MM.1S (cell line): ENCODE data around the gene ACTL6A.

Experiments used
- DNase-seq: peaks from one replicate; pipeline ENCODE4 v3.0.0-alpha.2; 2015
- H2AFZ ChIP-seq: fragments of 300-600 bp; sonication (generic); 2 replicates; pipeline ENCODE4 v1.6.0; 2016; ENCODE audit warnings: antibody characterized with exemption, low read length
- H3F3A ChIP-seq: fragments of 300-600 bp; sonication (generic); 2 replicates; pipeline ENCODE4 v1.6.1; 2016; ENCODE audit warnings: mild to moderate bottlenecking, antibody characterized with exemption, low read length, moderate library complexity, mixed read lengths; ENCODE audit not compliant: insufficient read depth
- H3K27ac ChIP-seq: fragments of 300-600 bp; sonication (generic); 2 replicates; pipeline ENCODE4 v1.5.1; 2016; ENCODE audit warnings: mild to moderate bottlenecking, low read length
- H3K27me3 ChIP-seq: fragments of 300-600 bp; sonication (generic); replicated peaks from 2 replicates; pipeline ENCODE4 v1.6.0; 2016; ENCODE audit warnings: low read length; ENCODE audit not compliant: insufficient read depth
- H3K36me3 ChIP-seq: fragments of 300-600 bp; sonication (generic); replicated peaks from 2 replicates; pipeline ENCODE4 v1.6.1; 2016; ENCODE audit warnings: mild to moderate bottlenecking, low read length, mixed read lengths; ENCODE audit not compliant: insufficient read depth
- H3K4me1 ChIP-seq: fragments of 300-600 bp; sonication (generic); 2 replicates; pipeline ENCODE4 v1.6.1; 2016; ENCODE audit warnings: low read length, mixed read lengths
- H3K4me2 ChIP-seq: fragments of 300-600 bp; sonication (generic); 2 replicates; pipeline ENCODE4 v1.6.0; 2016; ENCODE audit warnings: low read depth, low read length
- H3K4me3 ChIP-seq: fragments of 300-600 bp; sonication (generic); 2 replicates; pipeline ENCODE4 v1.5.1; 2016; ENCODE audit warnings: low read length, mixed read lengths
- H3K79me2 ChIP-seq: fragments of 300-600 bp; sonication (generic); 2 replicates; pipeline ENCODE4 v1.6.1; 2016; ENCODE audit warnings: mixed run types, low read length, mixed read lengths
- H3K9ac ChIP-seq: fragments of 300-600 bp; sonication (generic); 2 replicates; pipeline ENCODE4 v1.6.1; 2016; ENCODE audit warnings: low read length, mixed read lengths
- H3K9me2 ChIP-seq: fragments of 300-600 bp; sonication (generic); replicated peaks from 2 replicates; pipeline ENCODE4 v1.6.1; 2016; ENCODE audit warnings: mild to moderate bottlenecking, low read length, mixed read lengths; ENCODE audit not compliant: insufficient read depth
- H3K9me3 ChIP-seq: fragments of 300-600 bp; sonication (generic); replicated peaks from 2 replicates; pipeline ENCODE4 v1.6.1; 2016; ENCODE audit warnings: mild to moderate bottlenecking, low read length, mixed read lengths; ENCODE audit not compliant: insufficient read depth
- H4K20me1 ChIP-seq: fragments of 300-600 bp; sonication (generic); 2 replicates; pipeline ENCODE4 v1.6.1; 2016; ENCODE audit warnings: mild to moderate bottlenecking, low read length, moderate library complexity, mixed read lengths; ENCODE audit not compliant: insufficient read depth
- CTCF ChIP-seq: fragments of 300-600 bp; sonication (generic); IDR thresholded peaks from 2 replicates; pipeline ENCODE4 v1.5.1; 2016; ENCODE audit warnings: antibody characterized with exemption, low read length, mixed read lengths
- EZH2 ChIP-seq: fragments of 300-600 bp; sonication (generic); optimal IDR thresholded peaks from 2 replicates; pipeline ENCODE3; 2017; ENCODE audit warnings: low read depth, mild to moderate bottlenecking, antibody characterized with exemption, low read length, mixed read lengths
- EZH2phosphoT487 ChIP-seq: fragments of 300-600 bp; sonication (generic); IDR thresholded peaks from 2 replicates; pipeline ENCODE4 v1.6.1; 2018; ENCODE audit warnings: antibody characterized with exemption, low read length

ACTL6A gene

GRCh38 chr3:179606534-179607085, 43.9 kb downstream of the ACTL6A start:
- TF ChIP-seq EZH2 (no peak), CTCF (no peak), EZH2phosphoT487 (no peak)
- Histone ChIP-seq H3K4me1 (peaks cover 29% of the 10 kb centered on the region), H3K9me3 (no peaks in the 10 kb centered on the region), H3F3A (peaks cover 6% of the 10 kb centered on the region; the same call in 1 of the 2 replicates), H3K36me3 (no peaks in the 10 kb centered on the region; the same call in 1 of the 2 replicates), H4K20me1 (no peaks in the 10 kb centered on the region), H3K9me2 (no peaks in the 10 kb centered on the region), H3K9ac (no peak overlapping the region), H3K27ac (no peak overlapping the region), H3K4me2 (peak overlapping the region; percentile 3; the same call in 1 of the 2 replicates), H3K4me3 (no peak overlapping the region), H2AFZ (no peak overlapping the region), H3K79me2 (peaks cover 86% of the 10 kb centered on the region), H3K27me3 (no peaks in the 10 kb centered on the region)
- DNase-seq = no peak

GRCh38 chr3:179608931-179609720, 46.4 kb downstream of the ACTL6A start:
- no peaks in the 10 kb centered on the region for H3K27me3 ChIP-seq
- H3K9me2 ChIP-seq = no peaks in the 10 kb centered on the region
- no peak overlapping the region for H3K9ac ChIP-seq
- peaks cover 22% of the 10 kb centered on the region for H3K4me1 ChIP-seq
- H3K27ac ChIP-seq = peak overlapping the region; percentile 11; the same call in 1 of the 2 replicates
- no peaks in the 10 kb centered on the region for H3K36me3 ChIP-seq
- peaks cover 73% of the 10 kb centered on the region for H3K79me2 ChIP-seq
- peaks cover 6% of the 10 kb centered on the region; the same call in 1 of the 2 replicates for H3F3A ChIP-seq
- TF ChIP-seq EZH2 (no peak), EZH2phosphoT487 (no peak), CTCF (no peak)
- peak overlapping the region; percentile 2; the same call in 1 of the 2 replicates for H3K4me2 ChIP-seq
- no peak overlapping the region for H2AFZ ChIP-seq
- no peaks in the 10 kb centered on the region for H3K9me3 ChIP-seq
- peak; percentile 19 for DNase-seq
- H3K4me3 ChIP-seq = no peak overlapping the region
- H4K20me1 ChIP-seq = no peaks in the 10 kb centered on the region

GRCh38 chr3:179610066-179610465, 47.3 kb downstream of the ACTL6A start:
- Histone ChIP-seq H3K79me2 (peaks cover 66% of the 10 kb centered on the region), H3K27me3 (no peaks in the 10 kb centered on the region), H3K9me3 (no peaks in the 10 kb centered on the region), H4K20me1 (no peaks in the 10 kb centered on the region), H2AFZ (no peak overlapping the region), H3K4me2 (no peak overlapping the region), H3K27ac (no peak overlapping the region), H3K4me1 (peaks cover 22% of the 10 kb centered on the region), H3K9me2 (no peaks in the 10 kb centered on the region), H3K36me3 (no peaks in the 10 kb centered on the region; the same call in 1 of the 2 replicates), H3K9ac (no peak overlapping the region), H3K4me3 (no peak overlapping the region), H3F3A (peaks cover 6% of the 10 kb centered on the region; the same call in 1 of the 2 replicates)
- no peak for DNase-seq
- no peak for TF ChIP-seq EZH2
- TF ChIP-seq CTCF = no peak
- TF ChIP-seq EZH2phosphoT487 = no peak
